Fibroblast of lung (primary cell): ENCODE measurements around the gene TMEM127. TPM values are rescaled to one million over a fixed set of nuclear protein-coding genes. Genes with fewer than 3 reads are reported as not detected.

ENCODE experiments used
- DNase-seq, 2 donors: peaks; one replicate each; pipeline versions ENCODE4 v3.0.0 to v3.0.0-alpha.2; 2010; ENCODE audit warnings: low read depth in 2 of 2
- H2AFZ ChIP-seq: 2 replicates; pipeline ENCODE4 v1.5.1; 2012; ENCODE audit warnings: low read length, control low read depth, inconsistent platforms
- H3K27ac ChIP-seq: 2 replicates; pipeline ENCODE4 v1.5.1; 2011; ENCODE audit warnings: low read length, control low read depth; ENCODE audit not compliant: insufficient read depth
- H3K27me3 ChIP-seq: 2 replicates; pipeline ENCODE4 v1.5.1; 2011; ENCODE audit warnings: mild to moderate bottlenecking, low read length; ENCODE audit not compliant: control insufficient read depth, insufficient read depth
- H3K36me3 ChIP-seq: 2 replicates; pipeline ENCODE4 v1.5.1; 2011; ENCODE audit warnings: low read length; ENCODE audit not compliant: control insufficient read depth, insufficient read depth
- H3K4me1 ChIP-seq: 2 replicates; pipeline ENCODE4 v1.5.1; 2011; ENCODE audit warnings: low read length; ENCODE audit not compliant: control insufficient read depth, insufficient read depth; ENCODE audit errors: extremely low read depth
- H3K4me2 ChIP-seq: 2 replicates; pipeline ENCODE4 v1.5.1; 2011; ENCODE audit warnings: low read length, control low read depth; ENCODE audit not compliant: insufficient read depth; ENCODE audit errors: extremely low read depth
- H3K4me3 ChIP-seq, 4 experiments: fragments of 200-600 bp in 1 of 4; sonication (generic) in 1 of 4; replicated peaks in 1 of 4; 2 replicates each; pipeline ENCODE4 v1.5.1; 2011 to 2016; ENCODE audit warnings: low read length in 4 of 4, low read depth in 3 of 4, mild to moderate bottlenecking in 3 of 4, control low read depth in 2 of 4, inconsistent platforms in 1 of 4, mixed read lengths in 1 of 4; ENCODE audit not compliant: insufficient read depth in 1 of 4; ENCODE audit errors: control extremely low read depth in 1 of 4
- H3K79me2 ChIP-seq: 2 replicates; pipeline ENCODE4 v1.5.1; 2012; ENCODE audit warnings: mild to moderate bottlenecking, low read length, inconsistent platforms; ENCODE audit not compliant: control insufficient read depth, insufficient read depth
- H3K9ac ChIP-seq: 2 replicates; pipeline ENCODE4 v1.5.1; 2011; ENCODE audit warnings: mild to moderate bottlenecking, low read length, control low read depth; ENCODE audit not compliant: insufficient read depth
- H3K9me3 ChIP-seq: 2 replicates; pipeline ENCODE4 v1.5.1; 2012; ENCODE audit warnings: low read depth, low read length; ENCODE audit not compliant: control insufficient read depth, insufficient read depth
- H4K20me1 ChIP-seq: 2 replicates; pipeline ENCODE4 v1.5.1; 2011; ENCODE audit warnings: low read length; ENCODE audit not compliant: control insufficient read depth, insufficient read depth; ENCODE audit errors: extremely low read depth
- EZH2 ChIP-seq: IDR thresholded peaks from 2 replicates; pipeline ENCODE4 v1.5.1; 2012; ENCODE audit warnings: low read length, control low read depth, mild to moderate bottlenecking; ENCODE audit errors: missing control alignments
- polyA plus RNA-seq, 2 donors: library from polyadenylated mRNA; depleted of rRNA in 1 of 2; stranded (reverse) in 1 of 2; unstranded in 1 of 2; fragments of >200 nt; gene quantifications; 2 replicates each; pipeline ENCODE4 v1.2.1, GENCODE V29; 2011 to 2012; ENCODE audit warnings: missing spikeins in 1 of 2
- total RNA-seq: library from RNA; depleted of rRNA; stranded (reverse); fragments of >200 nt; gene quantifications from 2 replicates; pipeline ENCODE4 v1.2.1, GENCODE V29; 2014
- TF ChIP-seq, protein P1 (sequence below), 2 donors: IDR thresholded peaks in 1 of 2; conservative IDR thresholded peaks in 1 of 2; 1 replicate in 1 of 2; 2 replicates in 1 of 2; pipeline ENCODE4 v1.5.1; 2011 to 2012; ENCODE audit warnings: low read length in 2 of 2, control low read depth in 1 of 2, inconsistent platforms in 1 of 2, low read depth in 1 of 2, mild to moderate bottlenecking in 1 of 2

TMEM127 gene
- total and polyA plus RNA-seq, 2 donors (not counting 1 experiment from before 2014, with no cell fraction given), result 20.8 to 48.0 TPM

DNA sequence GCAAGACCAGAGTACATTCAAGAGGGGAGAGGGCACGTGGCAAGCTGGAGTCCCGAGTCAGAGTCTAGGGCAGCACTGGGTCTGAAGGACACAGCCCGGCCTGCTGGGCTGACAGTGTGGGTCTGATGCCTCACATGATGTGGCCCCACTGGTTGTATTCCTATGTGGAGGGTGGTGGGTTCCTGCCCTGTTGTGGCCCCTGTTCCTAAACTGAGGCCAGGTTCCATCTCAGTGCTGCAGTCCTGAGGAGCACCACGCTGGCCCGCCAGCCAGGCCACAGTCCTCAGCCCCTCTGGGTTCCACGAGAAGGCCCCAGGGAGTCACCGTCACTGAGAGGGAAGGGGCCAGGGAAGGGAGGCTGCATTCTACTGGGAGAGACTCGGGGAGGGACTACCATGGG is 13.3 kb downstream of the TMEM127 start:
- H3K4me2 ChIP-seq, result no peak overlapping the region
- no peaks in the 10 kb centered on the region for H3K27me3 ChIP-seq
- peaks cover 18% of the 10 kb centered on the region for H3K4me1 ChIP-seq
- H3K9ac ChIP-seq, result no peak overlapping the region
- TF ChIP-seq EZH2, result no peak
- TF ChIP-seq, protein P1, sequence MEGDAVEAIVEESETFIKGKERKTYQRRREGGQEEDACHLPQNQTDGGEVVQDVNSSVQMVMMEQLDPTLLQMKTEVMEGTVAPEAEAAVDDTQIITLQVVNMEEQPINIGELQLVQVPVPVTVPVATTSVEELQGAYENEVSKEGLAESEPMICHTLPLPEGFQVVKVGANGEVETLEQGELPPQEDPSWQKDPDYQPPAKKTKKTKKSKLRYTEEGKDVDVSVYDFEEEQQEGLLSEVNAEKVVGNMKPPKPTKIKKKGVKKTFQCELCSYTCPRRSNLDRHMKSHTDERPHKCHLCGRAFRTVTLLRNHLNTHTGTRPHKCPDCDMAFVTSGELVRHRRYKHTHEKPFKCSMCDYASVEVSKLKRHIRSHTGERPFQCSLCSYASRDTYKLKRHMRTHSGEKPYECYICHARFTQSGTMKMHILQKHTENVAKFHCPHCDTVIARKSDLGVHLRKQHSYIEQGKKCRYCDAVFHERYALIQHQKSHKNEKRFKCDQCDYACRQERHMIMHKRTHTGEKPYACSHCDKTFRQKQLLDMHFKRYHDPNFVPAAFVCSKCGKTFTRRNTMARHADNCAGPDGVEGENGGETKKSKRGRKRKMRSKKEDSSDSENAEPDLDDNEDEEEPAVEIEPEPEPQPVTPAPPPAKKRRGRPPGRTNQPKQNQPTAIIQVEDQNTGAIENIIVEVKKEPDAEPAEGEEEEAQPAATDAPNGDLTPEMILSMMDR (conservative IDR thresholded peaks at IDR 0.05 in 1 of 2, IDR thresholded peaks at IDR 0.05 in 1 of 2; ENCODE audit: low read depth in 1 of 2, low read length in 2 of 2), result no peak
- no peak overlapping the region for H2AFZ ChIP-seq
- peaks cover 15% of the 10 kb centered on the region for H3K36me3 ChIP-seq
- no peak overlapping the region for H3K4me3 ChIP-seq
- no peak for DNase-seq
- no peaks in the 10 kb centered on the region for H3K9me3 ChIP-seq
- peaks cover 2% of the 10 kb centered on the region for H3K79me2 ChIP-seq
- H4K20me1 ChIP-seq, result no peaks in the 10 kb centered on the region
- H3K27ac ChIP-seq, result no peak overlapping the region

- Histone ChIP-seq H3K27ac (peak overlapping the region; percentile 37), H3K4me1 (peaks cover 18% of the 10 kb centered on the region), H4K20me1 (no peaks in the 10 kb centered on the region), H3K79me2 (peaks cover under 1% of the 10 kb centered on the region), H3K4me3 (no peak overlapping the region), H3K27me3 (no peaks in the 10 kb centered on the region), H3K36me3 (peaks cover 17% of the 10 kb centered on the region), H3K9me3 (no peaks in the 10 kb centered on the region), H2AFZ (no peak overlapping the region), H3K4me2 (peak overlapping the region; percentile 38), H3K9ac (no peak overlapping the region)
- DNase-seq, result peak; percentile 93 to 98
- TF ChIP-seq, protein P1 (conservative IDR thresholded peaks at IDR 0.05 in 1 of 2, IDR thresholded peaks at IDR 0.05 in 1 of 2; ENCODE audit: low read depth in 1 of 2, low read length in 2 of 2), result no peak
- no peak for TF ChIP-seq EZH2
Observed at GRCh38 chr2:96251721-96252292, 14.0 kb downstream of the TMEM127 start.

- no peaks in the 10 kb centered on the region for H3K79me2 ChIP-seq
- H3K36me3 ChIP-seq, result peaks cover 15% of the 10 kb centered on the region
- DNase-seq, result no peak
- no peak overlapping the region for H2AFZ ChIP-seq
- no peak overlapping the region for H3K9ac ChIP-seq
- no peaks in the 10 kb centered on the region for H3K9me3 ChIP-seq
- no peaks in the 10 kb centered on the region for H4K20me1 ChIP-seq
- TF ChIP-seq, protein P1 (conservative IDR thresholded peaks at IDR 0.05 in 1 of 2, IDR thresholded peaks at IDR 0.05 in 1 of 2; ENCODE audit: low read depth in 1 of 2, low read length in 2 of 2), result no peak
- TF ChIP-seq EZH2, result no peak
- H3K4me1 ChIP-seq, result peaks cover 18% of the 10 kb centered on the region
- no peaks in the 10 kb centered on the region for H3K27me3 ChIP-seq
- H3K4me2 ChIP-seq, result no peak overlapping the region
- peak overlapping the region; percentile 19 for H3K27ac ChIP-seq
- no peak overlapping the region for H3K4me3 ChIP-seq
Observed at GRCh38 chr2:96250188-96250587, 15.6 kb downstream of the TMEM127 start.
